Testis (tissue), 3 donors: Measurements from ENCODE around the gene CD300C. TPM values are rescaled to one million over a fixed set of nuclear protein-coding genes. Genes with fewer than 3 reads are reported as not detected.

ENCODE experiments used
- DNase-seq: peaks from one replicate; pipeline ENCODE4 v3.0.0-alpha.2; 2019
- H3K27ac ChIP-seq, 2 donors: fragments of 200-600 bp; sonication (generic); one replicate each; pipeline ENCODE4 v1.5.1; 2019
- H3K27me3 ChIP-seq: fragments of 200-600 bp; sonication (generic); one replicate; pipeline ENCODE4 v1.5.1; 2019
- H3K36me3 ChIP-seq: fragments of 200-600 bp; sonication (generic); one replicate; pipeline ENCODE4 v1.5.1; 2017; ENCODE audit warnings: low read depth; ENCODE audit errors: missing control alignments
- H3K4me1 ChIP-seq: fragments of 200-600 bp; sonication (generic); one replicate; pipeline ENCODE4 v1.5.1; 2019
- H3K4me3 ChIP-seq, 2 donors: fragments of 200-600 bp; sonication (generic); one replicate each; pipeline ENCODE4 v1.5.1; 2017 to 2019
- H3K9me3 ChIP-seq: fragments of 200-600 bp; sonication (generic); one replicate; pipeline ENCODE4 v1.5.1; 2017
- POLR2A ChIP-seq: fragments of 450-650 bp; IDR thresholded peaks from one replicate; pipeline ENCODE4 v1.6.1; 2017; ENCODE audit warnings: antibody characterized with exemption, mild to moderate bottlenecking, moderate library complexity
- WGBS, 2 donors: methylation state at CpG; one replicate each; pipeline ENCODE4 v1.1.5; 2018; 5-methylcytosine and 5-hydroxymethylcytosine counted together
- intact Hi-C: fragments of 100-400 bp; cut with DNase I; formaldehyde crosslinking; loops from one replicate; pipeline ENCODE4 v1.15.1; 2023; ENCODE audit warnings: low total_unique reads
- polyA plus RNA-seq: library from polyadenylated mRNA; stranded (reverse); fragments of 350-450 nt; fragmentation: Illumina TruSeq; extraction: RNeasy Lipid Tissue Mini Kit (QIAGEN cat#74804); gene quantifications from one replicate; pipeline ENCODE4 v1.2.3, GENCODE V29; 2014; ENCODE audit warnings: low read depth, low replicate concordance; ENCODE audit not compliant: insufficient read depth
- total RNA-seq, 2 donors: library from RNA; depleted of rRNA; stranded (reverse); fragments of >200 nt; gene quantifications; one replicate each; pipeline ENCODE4 v1.2.3, GENCODE V29; 2016
- TF ChIP-seq, protein P1 (sequence below), 3 experiments: fragments of 450-650 bp in 2 of 3; fragments of 200-600 bp in 1 of 3; sonication (generic) in 1 of 3; IDR thresholded peaks; one replicate each; pipeline ENCODE4 v1.5.1; 2016 to 2019; ENCODE audit warnings: antibody characterized with exemption in 3 of 3, mild to moderate bottlenecking in 2 of 3, moderate library complexity in 1 of 3

Gene CD300C
- total and polyA plus RNA-seq, 3 donors from 2014 or later, result 0.34 to 0.81 (median 0.39) TPM

DNA sequence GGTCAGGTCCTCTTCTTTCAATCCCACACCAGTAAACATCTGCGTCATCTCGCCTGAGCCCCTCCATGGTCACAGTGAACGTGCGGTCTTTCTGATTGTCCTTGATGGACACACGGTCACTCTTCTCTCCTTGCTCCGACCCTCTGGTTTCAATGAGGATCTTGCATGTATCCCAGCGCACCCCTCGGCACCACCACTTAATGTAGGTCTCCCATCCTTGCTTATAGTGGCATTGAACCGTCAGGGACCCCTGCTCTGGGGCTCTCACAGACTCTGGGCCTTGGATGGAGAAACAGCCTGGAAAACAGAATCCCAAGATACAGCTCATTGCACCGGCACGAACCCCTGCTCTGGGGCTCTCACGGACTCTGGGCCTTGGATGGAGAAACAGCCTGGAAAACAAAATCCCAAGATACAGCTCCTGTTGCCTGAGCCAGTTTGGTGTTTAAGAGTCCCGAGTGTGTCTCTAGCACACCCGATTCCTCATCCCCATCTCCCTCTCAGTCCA is 20.1 kb downstream of the CD300C start:
- intact Hi-C loops, result no loop called here

DNA sequence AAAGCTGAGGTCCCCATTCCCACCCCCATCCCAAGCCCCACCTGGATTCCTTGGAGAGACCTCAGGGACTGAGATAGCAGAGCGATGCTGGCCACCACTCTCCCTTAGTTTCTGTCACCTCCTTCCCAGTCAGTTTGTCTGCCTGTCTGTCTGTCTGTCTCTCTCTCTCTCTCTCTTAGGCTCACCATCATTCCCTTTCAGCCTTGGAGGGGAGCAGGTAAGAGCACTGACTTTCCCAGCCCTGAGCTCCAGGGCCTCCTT is 20.5 kb downstream of the CD300C start:
- DNase-seq, result no peak
- Histone ChIP-seq H3K27me3 (no peaks in the 10 kb centered on the region), H3K27ac (no peak overlapping the region), H3K9me3 (no peaks in the 10 kb centered on the region), H3K4me1 (no peaks in the 10 kb centered on the region), H3K36me3 (no peaks in the 10 kb centered on the region), H3K4me3 (no peak overlapping the region)
- 95 to 100% methylated on average over 1 of the region's 1 CpG for WGBS, 2 donors
- intact Hi-C loops, result no loop called here
- TF ChIP-seq POLR2A, result no peak
- TF ChIP-seq, protein P1, sequence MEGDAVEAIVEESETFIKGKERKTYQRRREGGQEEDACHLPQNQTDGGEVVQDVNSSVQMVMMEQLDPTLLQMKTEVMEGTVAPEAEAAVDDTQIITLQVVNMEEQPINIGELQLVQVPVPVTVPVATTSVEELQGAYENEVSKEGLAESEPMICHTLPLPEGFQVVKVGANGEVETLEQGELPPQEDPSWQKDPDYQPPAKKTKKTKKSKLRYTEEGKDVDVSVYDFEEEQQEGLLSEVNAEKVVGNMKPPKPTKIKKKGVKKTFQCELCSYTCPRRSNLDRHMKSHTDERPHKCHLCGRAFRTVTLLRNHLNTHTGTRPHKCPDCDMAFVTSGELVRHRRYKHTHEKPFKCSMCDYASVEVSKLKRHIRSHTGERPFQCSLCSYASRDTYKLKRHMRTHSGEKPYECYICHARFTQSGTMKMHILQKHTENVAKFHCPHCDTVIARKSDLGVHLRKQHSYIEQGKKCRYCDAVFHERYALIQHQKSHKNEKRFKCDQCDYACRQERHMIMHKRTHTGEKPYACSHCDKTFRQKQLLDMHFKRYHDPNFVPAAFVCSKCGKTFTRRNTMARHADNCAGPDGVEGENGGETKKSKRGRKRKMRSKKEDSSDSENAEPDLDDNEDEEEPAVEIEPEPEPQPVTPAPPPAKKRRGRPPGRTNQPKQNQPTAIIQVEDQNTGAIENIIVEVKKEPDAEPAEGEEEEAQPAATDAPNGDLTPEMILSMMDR (IDR thresholded peaks at IDR 0.05), result no peak

More for the DNA sequence above, 20.1 kb downstream of the CD300C start:
- H3K36me3 ChIP-seq, result no peaks in the 10 kb centered on the region
- no peaks in the 10 kb centered on the region for H3K9me3 ChIP-seq
- TF ChIP-seq POLR2A, result no peak
- TF ChIP-seq, protein P1 (IDR thresholded peaks at IDR 0.05), result no peak
- no peaks in the 10 kb centered on the region for H3K4me1 ChIP-seq
- H3K27me3 ChIP-seq, result no peaks in the 10 kb centered on the region
- H3K4me3 ChIP-seq, result no peak overlapping the region
- H3K27ac ChIP-seq, result no peak overlapping the region
- DNase-seq, result no peak
- WGBS, 2 donors, result 81 to 88% methylated on average over 12 to 14 of the region's 14 CpGs

DNA sequence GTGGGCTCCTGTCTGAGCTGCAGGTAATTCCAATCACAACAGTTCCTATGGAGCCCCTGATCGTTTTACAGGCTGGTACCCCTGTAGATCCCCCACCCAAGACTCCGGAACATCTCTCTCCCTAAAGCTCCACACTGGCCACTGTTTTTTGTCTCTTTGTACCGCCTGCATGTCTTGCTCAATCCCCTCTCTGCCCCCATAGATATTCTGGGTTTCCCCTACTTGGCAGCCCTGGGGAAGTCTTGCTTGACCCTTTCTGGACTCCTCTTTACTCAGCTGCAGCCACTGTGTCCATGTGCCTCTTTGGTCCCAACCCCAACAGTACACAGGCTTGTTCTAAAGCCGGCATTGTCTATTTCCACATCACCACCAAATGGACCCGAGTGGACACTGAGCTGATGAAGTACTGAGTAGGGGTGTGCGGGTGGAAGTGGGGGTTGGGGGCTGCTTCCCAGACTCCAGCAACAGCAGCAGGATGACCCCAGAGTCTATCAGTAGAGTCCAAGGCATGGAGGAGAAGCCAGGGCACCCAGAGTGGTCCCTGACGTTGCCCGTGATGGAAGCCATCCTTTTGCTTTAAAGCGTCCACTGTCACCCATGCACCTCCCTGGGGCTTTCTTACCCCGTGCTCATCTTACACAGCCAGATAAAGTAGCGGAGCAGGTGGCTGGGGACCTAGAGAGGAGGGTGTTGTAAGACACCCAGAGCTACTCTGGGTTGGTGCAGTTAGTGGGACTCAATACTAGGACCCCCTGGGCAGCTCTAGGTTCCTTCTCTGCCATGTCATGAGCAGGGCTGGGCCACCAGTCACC is 21.1 kb downstream of the CD300C start:
- WGBS, 2 donors, result 81% methylated on average over 11 of the region's 11 CpGs
- Histone ChIP-seq H3K9me3 (no peaks in the 10 kb centered on the region), H3K27me3 (no peaks in the 10 kb centered on the region), H3K4me3 (no peak overlapping the region), H3K4me1 (no peaks in the 10 kb centered on the region), H3K27ac (no peak overlapping the region), H3K36me3 (no peaks in the 10 kb centered on the region)
- DNase-seq, result no peak
- intact Hi-C loops, result no loop called here
- TF ChIP-seq, protein P1 (IDR thresholded peaks at IDR 0.05), result no peak
- TF ChIP-seq POLR2A, result no peak

DNA sequence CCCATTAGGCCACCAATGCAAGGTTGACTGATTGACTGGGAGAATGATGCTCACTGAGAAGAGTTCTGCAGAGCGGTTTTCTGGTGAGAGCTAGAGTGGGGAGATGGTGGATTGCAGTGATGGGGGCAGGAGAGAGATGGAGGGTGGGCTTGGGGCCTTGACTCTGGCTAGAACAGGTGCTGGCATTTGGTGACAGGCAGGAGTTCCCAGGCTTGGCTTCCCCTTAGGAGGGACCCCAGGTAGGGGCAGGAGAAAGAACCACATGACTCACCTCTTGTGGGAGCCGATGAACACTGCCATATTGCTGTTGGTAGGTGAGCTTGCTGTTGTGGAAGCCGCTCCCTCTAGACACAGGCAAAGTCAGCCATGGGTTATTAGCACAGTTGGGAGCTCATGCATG is 22.6 kb downstream of the CD300C start:
- intact Hi-C loops, result no loop called here
- Histone ChIP-seq H3K36me3 (no peaks in the 10 kb centered on the region), H3K27me3 (no peaks in the 10 kb centered on the region), H3K4me3 (no peak overlapping the region), H3K27ac (no peak overlapping the region), H3K4me1 (no peaks in the 10 kb centered on the region), H3K9me3 (no peaks in the 10 kb centered on the region)
- 87 to 93% methylated on average over 1 to 3 of the region's 3 CpGs for WGBS, 2 donors
- DNase-seq, result no peak
- TF ChIP-seq POLR2A, result no peak
- TF ChIP-seq, protein P1 (IDR thresholded peaks at IDR 0.05), result no peak
